ENCODE data around the gene RRBP1.

RRBP1 gene

DNA sequence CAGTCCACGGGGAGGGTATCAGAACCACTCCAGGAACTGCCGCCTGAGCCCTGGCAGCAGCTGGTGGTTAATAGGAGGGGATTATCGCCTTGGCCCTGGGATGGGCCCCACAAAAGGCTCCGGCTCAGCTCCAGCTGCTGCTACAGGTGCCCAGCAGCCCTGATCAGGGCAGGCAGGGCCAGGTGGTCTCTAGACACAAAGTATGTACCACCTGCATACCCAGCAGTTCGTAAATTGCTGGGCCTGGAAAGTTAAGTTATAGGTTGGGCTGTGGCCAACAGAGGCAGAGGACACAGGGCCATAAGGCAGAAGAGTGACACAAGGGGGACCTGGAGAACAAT, 35.1 kb downstream of the RRBP1 start:
- DNase-seq (ENCODE audit: low read depth) = no peak

DNA sequence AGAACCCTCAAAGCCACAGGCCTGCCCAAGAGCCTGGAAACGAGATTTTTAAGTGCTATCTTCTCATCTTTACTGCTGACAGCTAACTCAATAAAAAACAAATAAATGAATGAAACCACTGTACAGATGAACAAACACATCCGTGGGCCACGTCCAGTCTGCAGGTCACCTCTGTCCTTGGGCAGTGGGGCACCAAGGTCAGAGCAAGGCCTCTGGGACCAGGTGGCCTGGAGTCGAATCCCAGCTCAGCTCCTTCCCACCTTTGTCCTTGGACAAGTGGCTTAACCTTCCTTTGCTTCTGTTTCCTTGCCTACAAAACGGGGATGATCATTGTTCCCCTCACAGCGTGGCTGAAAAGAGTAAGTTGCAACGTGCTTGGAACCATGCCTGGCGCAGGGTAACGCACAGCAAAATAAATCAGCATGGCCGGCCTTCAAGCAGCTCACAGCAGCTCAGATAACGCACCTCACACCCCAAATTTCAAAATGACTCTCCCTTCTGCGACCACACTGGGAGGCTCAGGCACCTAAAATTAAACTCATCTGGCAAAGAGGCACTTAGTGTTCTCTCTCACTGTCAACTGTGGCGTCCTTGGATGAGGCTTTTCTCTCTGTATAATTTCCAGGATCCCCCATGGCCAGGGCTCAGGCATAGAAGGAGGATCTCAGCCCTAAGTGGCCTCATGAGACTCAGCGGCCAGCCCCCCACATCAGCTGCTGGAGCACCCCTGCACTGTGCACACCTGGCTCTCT, 35.7 kb downstream of the RRBP1 start:
- DNase-seq (ENCODE audit: low read depth) = no peak

DNA sequence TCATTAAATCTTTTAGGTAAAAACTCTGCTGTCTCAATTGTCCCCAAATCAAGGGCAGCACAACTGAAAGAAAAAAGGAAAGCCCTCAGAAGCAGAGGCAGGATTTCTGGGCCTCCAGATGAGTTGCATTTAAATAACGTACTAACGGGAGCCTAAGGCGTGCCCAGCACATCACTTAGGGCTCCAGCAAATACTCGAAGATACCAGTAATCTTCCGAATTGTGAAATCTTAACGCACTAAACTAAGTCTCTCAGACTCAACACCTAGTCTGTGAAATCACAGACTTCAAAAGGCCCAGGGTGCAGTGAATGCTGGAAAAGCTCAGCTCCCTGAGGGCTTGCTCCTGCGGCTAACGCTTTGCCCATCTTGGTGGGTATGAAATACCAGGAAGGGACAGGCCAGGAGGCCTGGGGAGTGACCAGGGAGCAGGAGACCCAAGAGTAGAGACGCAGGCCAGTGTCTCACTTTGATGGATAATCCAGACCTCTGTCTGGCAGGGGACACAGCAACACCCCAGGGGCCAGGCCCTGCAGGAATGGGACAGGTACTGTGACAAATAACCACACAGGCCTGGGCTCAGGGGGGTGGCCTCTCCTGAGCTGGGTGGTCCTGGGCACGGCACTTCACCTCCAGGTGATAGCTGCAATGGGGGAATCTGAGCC, 36.4 kb downstream of the RRBP1 start:
- no peak for DNase-seq (ENCODE audit: low read depth)

DNA sequence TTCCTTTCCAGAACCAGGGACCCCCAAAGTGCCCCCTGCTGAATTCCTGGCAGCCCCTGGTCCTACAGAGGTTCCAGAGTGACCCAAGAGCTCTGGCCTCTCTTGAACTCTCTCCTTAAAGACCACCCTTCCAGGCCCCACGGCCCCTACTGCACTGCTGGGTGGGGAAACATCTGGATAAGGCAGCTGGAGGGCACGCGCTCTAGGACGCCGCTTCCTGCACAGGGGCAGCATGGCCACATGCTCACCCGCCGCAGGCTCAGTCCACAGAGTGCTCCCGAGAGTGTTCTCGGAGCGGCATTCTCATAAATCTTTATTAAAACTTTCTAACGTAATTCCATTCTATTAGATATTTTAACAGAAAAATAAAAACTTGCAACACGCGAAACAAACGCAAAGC, 37.0 kb downstream of the RRBP1 start:
- no peak for DNase-seq (ENCODE audit: low read depth)

DNA sequence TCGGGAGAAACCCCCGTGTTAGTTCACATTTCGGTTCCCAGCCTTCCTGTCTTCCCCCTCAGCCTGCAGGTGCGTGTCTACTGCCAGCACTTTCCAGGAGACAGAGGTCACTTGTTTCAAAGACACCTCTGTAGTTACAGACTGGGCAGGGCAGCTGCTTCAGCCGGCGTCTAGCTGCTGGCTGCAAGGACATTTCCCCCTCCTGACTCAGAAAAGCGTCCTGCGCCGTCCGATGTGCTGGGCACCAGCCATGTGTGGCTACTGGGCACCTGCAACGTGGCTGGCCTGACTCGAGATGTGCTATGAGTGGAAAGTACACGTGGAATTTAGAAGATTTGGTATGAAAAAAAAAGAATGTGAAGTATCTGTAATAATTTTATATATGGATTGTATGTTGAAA, 37.6 kb downstream of the RRBP1 start:
- no peak for DNase-seq (ENCODE audit: low read depth)

DNA sequence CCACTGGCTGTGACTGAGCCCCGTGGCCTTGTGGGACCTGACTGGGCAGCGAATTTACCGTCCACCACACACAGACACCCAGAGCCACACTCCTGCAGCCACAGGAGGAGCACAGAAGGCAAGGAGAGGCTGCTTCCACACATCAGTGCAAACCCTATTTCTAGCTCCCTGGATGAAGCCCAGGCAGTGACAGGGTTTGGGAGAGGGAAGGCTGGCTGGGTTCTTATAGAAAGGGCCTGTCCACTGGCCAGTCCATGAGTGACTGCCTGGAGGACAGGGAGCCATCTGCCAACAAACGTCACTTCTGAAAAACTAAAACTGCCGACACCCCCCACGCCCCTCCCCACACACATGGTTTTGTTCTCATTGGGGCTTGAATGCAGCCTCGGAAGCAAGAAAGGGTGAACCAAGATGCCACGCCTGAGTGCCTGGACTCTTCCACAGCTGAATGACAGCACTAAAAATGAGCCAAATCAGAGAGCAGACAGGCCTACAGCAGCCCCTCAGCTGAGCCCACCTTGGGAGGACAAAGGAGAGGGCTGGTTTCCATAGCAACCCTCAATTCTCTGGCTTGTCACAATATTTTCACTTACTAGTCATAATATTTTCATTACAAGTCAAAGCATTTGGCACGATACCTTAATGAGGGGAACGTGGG, 38.4 kb downstream of the RRBP1 start:
- DNase-seq (ENCODE audit: low read depth) = no peak

DNA sequence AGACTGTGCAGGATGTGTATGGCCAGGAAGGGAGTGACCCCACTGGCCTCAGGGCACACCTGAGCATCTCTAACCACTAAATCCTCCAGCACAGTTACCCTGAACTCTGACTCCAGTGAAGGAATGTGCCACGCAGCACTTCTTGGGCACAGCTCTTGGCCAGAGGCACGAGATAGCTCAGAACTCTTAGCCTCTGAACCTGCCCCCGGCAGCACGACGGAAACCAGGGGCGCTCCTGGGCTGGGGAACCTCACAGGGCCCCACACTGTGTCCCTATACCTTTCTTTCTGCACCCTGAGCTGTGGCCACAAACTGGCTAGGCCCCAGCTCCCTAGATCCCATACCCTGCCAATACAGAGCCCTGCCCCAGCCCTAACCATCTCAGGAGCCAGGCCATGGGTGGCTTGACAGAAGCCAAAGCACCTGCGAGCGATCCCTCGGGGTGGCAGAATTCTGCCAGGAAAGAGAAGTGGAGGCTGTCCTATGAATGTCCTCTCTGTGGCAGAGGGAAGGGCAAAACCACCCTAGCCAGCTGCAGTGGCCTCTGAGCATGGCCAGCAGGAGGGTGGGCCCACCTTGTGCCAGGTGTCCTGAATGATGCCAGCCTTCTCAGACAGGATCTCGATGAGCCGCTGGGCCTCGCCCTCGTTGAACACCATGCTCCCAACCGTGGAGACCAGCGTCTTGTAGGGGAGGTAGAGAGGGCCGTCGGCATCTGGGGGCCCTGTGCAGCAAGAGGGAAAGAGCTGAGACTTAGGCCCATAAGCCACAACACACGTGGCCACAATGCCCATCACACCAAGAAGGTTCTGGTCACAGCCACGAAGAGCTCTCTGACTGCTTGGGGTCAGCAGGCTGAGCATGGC, 39.4 kb downstream of the RRBP1 start:
- DNase-seq (ENCODE audit: low read depth) = no peak

DNA sequence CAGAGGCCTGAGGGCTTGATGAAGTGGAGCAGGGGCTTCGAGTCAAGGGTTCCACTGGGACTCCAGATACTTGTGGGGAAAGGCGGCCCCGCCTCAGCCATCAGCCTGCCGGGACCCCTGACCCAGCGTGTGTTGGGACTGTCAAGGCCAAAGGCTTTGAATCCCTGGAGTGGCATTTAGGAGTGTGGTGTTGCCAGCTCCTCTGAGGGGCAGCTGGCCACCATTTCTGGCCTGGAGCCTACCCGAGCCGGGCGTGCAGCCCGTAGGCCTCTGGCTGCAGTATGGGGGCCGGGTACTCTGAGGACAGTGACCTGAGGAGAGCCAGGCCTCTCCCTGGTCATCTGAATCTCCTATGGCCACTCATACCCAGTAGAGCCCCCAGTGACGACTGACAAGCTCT, 40.0 kb downstream of the RRBP1 start:
- no peak for DNase-seq (ENCODE audit: low read depth)

DNA sequence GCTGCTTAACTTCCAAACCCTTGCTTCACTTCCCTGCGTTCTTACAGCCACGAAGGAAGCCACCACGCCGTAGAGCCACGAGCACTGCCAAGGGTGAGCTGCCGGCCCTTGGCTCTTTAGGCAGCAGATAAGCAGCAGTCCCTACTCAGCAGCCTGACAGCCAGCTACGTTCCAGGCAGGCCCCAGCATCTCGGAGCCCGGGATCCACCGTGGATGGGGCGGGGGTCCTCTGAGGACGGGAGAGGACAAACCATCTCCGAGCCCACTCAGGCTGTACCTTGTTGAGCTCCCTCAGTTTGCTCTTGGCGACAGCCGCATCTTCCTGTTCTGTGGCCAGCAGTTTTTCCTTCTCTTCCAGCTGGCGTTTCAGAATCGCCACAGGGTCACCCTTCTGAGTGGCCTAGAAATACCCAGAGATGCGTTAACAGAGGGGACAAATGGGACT, 40.5 kb downstream of the RRBP1 start:
- no peak for DNase-seq (ENCODE audit: low read depth)

DNA sequence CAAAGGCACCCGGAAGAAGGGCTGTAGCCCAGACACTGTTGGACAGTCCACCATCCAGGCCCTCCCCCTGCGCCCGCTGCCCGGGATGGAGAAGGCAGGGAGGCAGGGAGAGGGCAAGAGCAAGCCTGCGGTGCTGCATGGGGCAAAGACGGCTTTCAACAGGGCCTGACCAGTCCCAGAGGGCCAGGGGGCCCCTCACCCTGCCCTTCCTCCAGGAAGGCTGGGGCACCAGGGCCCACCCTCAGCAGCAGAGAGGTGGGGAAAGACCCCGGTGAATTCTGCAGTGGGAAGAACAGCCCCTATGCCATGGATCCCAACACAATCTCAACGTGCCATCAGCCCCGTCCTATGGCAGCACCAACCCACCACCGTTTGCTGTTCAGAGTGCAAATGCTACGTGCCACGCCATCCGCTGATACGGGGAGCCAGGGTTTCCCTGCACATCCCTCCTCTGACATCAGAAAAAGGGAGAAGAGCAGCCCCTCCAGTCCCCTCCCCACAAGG, 41.1 kb downstream of the RRBP1 start:
- DNase-seq (ENCODE audit: low read depth) = no peak

DNA sequence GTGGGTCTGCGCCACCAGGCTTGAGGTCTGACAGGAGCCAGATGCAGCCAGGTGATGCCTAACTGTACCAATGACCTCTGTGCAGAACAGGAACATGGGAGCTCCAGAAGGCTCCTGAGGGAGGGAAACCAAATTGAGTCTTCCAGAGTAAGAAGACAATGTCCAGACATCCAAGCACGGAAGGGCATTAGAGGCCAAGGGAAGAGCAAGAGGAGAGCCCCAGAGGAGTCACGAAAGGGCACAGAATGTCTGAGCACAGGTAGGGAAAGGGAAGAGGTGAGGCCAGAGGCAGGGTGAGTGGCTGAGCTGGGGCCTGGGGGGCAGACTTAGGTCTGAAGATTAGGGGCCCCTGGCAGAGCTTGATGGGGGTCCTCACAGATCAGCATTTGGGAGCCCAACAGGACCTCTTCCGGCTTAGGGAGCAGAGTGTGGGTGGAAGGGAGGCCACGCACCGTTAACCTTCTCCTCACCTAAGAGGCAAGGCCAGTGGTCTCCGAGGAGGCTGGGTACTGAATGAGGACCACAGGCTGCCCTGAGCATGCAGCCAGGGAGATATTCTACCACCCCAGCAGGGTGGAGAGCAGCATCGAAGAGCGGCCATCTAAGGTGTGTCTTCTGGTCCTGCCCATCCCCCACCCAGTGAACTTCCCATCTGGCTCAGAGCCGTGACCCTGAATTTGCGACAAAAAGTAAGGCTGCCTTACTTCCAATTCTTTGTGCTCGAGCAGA, 41.7 kb downstream of the RRBP1 start:
- no peak for DNase-seq (ENCODE audit: low read depth)

DNA sequence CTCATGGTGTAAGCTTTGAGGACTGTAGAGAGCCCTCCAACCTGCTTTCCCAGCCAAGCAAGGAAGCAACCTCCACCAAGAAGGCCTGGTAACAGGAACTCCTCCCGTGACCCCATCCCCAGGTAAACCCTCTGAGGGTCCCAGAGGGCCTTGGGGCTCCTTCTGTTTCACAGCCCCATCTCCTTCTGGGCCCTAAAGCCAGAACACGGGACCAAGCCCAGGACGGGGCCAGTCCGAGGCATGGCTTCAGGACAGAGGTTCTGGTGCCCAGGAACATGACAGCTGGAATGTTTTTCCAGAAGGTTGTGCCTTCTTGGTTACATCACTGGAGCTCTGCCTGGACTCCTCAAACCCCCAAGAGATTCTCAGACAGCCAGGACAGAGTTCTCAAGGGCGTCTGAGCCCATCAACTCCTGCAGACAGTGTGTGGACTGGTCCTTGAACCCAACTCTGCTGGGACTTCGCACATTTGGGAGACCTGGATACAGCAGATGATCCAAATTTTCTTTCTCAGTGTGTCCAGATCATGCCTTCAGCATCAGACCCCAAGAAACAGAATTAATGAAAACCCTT, 43.1 kb downstream of the RRBP1 start:
- no peak for DNase-seq (ENCODE audit: low read depth)

DNA sequence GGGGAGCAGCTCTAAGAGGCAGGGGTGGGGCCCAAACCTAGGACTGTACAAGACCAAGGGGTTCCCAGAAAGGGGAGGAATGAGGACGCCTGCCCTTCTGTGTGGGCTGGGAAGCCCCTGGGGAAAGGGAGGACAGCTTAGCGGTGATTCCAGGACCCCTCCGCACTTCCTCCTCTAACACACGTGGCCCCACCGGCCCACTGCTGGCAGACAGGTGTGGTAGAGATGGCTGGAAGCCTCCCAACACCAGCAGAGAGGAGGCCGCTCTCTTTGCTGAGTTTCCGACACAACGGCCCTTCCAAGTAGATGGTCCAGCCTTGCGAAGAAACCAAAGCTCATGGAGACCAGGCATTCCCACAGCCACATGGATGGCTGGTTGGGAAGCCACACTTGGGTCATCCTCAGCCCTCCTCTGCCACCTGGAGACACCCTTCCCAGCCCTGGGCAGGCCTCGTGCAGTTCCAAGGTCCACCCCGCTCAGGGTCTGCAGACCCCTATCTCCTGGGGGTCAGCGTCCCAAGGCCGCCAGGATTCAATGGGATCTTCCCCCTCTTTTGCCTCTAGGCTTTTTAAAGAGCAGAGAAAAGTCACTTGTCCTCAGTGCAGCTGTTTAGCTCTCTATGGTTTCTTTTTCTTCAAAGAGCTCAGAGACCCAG, 43.9 kb downstream of the RRBP1 start:
- DNase-seq (ENCODE audit: low read depth) = no peak

DNA sequence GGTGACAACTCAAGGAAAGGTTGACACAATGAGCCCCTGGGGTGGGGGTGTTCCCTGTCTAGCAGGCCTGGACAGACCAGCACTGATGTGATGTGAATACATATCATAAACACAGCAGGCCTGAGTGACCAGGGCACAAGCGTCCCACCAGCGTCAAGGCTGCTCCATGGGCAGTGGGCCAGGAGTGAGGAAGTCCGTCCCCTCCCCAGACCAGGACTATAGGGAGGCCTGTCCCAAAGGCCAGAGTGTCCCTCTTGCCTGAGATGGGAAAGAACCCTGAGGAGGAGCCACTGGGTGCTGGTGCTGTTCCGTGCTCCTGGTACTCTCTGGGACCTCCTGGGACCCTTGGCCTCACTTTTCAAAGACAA, 44.6 kb downstream of the RRBP1 start:
- no peak for DNase-seq (ENCODE audit: low read depth)

DNA sequence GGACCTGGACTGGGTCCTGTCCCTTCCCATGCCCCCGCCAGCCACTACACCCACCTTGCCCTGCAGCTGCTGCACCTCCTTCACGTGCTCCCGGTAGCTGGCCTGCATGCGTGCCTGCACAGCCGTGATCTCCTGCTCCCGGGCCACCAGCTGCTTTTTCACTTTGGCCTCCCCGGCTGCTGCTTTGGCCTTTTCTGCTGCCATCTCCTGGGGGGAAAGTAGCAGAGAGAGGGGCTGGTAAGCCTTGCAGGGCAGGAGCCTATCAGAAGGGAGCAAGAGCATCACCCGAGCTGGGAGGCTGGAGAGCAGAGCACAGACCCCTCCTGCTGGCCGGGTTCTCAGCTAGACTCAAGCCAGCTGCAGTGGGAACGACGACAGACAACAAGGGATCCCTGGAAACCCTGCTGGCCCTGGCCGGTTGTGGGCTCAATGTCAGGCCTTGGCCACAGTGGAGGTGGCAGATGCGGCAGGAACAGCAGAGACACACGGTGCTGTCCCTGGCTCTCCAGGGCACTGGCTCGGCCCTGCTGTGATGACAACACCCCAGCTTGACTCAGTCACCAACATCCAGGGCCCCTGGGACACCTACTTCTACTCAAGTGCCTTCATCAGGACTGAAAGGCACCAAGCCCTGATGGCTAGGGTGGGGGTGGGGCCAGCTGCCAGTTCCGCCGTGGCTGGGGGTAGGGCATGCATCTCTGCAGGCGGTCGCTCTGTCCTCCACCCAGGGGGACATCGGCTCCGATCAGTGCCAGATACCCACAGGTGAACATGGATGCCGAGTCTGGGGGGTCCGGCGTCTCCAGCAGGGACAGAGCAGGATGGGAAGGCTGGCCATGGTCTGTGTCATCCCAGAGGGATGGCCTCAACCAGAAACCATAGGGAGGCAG, 45.3 kb downstream of the RRBP1 start:
- DNase-seq (ENCODE audit: low read depth) = no peak

DNA sequence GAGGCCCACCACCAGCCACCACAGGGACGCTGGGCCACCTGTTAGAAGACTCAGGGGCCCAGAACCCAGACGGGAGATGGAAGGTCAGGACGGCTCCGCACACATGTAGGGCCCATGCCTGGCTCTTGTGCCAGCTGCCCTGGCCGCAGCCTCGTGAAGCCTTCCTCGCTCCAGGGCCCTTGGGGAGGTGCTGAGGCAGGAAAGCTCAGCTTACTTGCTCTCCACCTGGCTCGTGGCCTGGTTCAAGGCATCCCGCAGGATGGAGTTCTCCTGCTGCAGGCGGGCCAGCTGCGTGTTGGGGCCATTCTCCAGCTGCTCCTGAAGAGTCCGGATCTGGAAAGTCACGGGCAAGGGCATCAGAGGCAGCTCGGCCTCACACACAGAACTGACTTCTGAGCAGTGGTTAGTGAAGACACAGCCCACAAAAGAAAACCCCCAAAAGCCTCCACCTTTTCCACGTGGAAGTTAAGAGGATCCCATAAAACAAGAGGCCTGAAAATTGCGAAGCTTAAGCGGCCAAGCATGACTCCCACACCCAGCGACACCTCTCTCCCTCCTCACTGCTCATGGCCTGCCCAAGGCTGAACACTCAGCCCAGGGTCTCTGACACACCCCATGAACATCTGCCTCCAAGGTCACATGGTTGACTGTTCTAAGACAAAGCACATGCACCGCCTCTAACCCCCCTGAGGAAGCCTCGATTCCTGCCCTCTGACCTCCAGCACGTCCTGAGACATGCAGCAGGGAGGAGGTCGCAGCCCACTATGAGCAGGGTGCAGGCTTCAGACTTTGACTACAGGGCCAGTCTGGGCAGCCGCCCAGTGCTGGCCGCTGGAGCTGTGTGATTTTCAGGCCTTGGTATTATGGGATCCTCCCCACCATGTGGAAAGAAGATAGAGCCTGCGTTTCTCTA, 46.5 kb downstream of the RRBP1 start:
- no peak for DNase-seq (ENCODE audit: low read depth)

DNA sequence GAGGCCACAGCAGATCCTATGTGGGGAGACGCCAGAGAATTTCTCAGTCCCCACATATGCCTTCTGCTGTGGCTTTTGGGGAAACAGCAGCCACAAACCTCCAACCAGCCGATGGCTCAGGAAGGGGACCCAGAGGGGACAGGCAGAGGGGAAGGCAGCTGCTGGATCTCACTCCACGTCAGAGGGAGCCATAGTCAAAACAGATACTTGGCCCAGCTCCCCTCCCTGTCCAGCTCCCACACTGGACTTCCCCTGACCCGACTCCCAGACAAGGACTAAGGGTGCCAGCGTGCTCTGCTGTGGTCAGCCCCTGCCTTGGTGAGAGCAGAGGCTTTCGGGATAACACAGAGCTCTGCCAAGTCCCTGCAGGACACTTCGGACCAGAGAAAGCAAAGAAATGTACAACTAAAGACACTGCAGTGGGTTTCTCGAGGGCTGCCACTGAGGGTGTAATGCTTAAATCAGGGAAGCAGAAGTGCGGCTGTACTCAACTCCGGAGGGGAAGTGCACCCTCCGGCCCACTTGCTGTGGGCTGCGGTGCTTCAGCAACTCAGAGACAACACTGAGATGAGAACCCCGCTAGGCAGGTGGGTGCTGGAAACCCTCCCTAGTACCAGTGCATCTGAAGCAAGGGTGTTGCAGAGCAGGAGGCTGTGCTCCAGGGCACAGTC, 47.2 kb downstream of the RRBP1 start:
- no peak for DNase-seq (ENCODE audit: low read depth)

DNA sequence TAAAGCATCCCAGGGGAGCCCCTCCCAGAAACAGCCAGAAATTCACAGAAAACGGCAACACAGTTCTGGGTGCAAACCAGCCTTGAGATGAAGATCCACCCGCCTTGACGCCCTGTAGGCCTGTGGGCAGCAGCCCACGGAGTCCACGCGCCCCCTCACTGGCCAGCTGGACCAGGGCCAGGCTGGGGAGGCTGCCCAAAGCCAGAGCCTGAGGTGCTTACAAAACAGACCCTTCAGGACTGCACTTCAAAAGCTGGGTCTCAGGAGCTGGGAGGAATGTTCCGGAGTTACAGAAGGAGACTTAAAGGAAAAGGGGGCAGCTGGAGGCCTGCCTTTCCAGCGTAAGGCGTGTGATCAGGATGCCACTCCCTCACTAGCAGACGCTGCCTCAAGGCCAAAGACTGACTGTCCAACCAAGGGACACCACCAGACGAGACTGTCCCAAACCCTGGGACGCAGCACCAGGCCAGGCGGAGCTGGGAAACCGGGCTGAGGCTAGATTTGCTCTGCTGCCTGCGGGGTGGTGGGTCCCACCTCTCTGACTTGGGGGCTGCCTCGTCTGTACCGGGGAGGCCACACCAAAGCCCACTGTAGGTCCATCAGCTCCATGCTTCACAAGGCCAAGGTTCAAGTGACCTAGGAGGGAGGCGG, 48.1 kb downstream of the RRBP1 start:
- no peak for DNase-seq (ENCODE audit: low read depth)

Measured in stimulated activated CD8-positive, alpha-beta memory T cell treated with anti-CD3 and anti-CD28 coated beads, Interleukin-15, amount 100 ng/mL, for 24 hours (primary cell).